Peyer's patch (tissue), 4 donors: Measurements from ENCODE around the gene P2RY1. TPM values are rescaled to one million over a fixed set of nuclear protein-coding genes. Genes with fewer than 3 reads are reported as not detected.
A peak's percentile ranks its signal among the peaks of the same experiment; 100 is the strongest.
"Not testable (repeated sequence)": the region's sequence is repeated elsewhere in the genome, so short reads cannot be mapped to it uniquely, and the experiment has no call there.

ENCODE experiments used
- DNase-seq, 3 donors: peaks; one replicate each; pipeline ENCODE4 v3.0.0-alpha.2; 2017 to 2019
- H3K27ac ChIP-seq, 4 donors: fragments of 200-600 bp; sonication (generic); one replicate each; pipeline ENCODE4 v1.5.1; 2016 to 2019
- H3K27me3 ChIP-seq, 2 donors: fragments of 200-600 bp; sonication (generic); one replicate each; pipeline ENCODE4 v1.5.1; 2019
- H3K36me3 ChIP-seq, 3 donors: fragments of 200-600 bp; sonication (generic); one replicate each; pipeline ENCODE4 v1.5.1; 2016 to 2019
- H3K4me1 ChIP-seq, 4 donors: fragments of 200-600 bp; sonication (generic); one replicate each; pipeline ENCODE4 v1.5.1; 2016 to 2019
- H3K4me3 ChIP-seq, 4 donors: fragments of 200-600 bp; sonication (generic); 1 replicate in 3 of 4; 2 replicates in 1 of 4; pipeline ENCODE4 v1.5.1; 2016 to 2019; ENCODE audit warnings: mild to moderate bottlenecking in 1 of 4
- H3K9me3 ChIP-seq, 4 donors: fragments of 200-600 bp; sonication (generic); one replicate each; pipeline ENCODE4 v1.5.1; 2016 to 2019; ENCODE audit warnings: mild to moderate bottlenecking in 1 of 4
- POLR2A ChIP-seq, 2 donors: fragments of 450-650 bp; IDR thresholded peaks; one replicate each; pipeline ENCODE4 v1.5.1; 2017; ENCODE audit warnings: antibody characterized with exemption in 2 of 2, mild to moderate bottlenecking in 2 of 2, moderate library complexity in 2 of 2
- total RNA-seq, 4 donors: library from RNA; depleted of rRNA; stranded (reverse); fragments of >200 nt; gene quantifications; one replicate each; pipeline ENCODE4 v1.1.0, GENCODE V29; 2016
- TF ChIP-seq, protein P1 (sequence below), 6 experiments: fragments of 450-650 bp in 4 of 6; fragments of 200-600 bp in 2 of 6; sonication (generic) in 1 of 6; IDR thresholded peaks; one replicate each; pipeline ENCODE4 v1.5.1; 2017 to 2019; ENCODE audit warnings: antibody characterized with exemption in 6 of 6, mild to moderate bottlenecking in 3 of 6, moderate library complexity in 1 of 6

Gene P2RY1
- total RNA-seq, 4 donors from 2014 or later, result 5.0 to 17.7 (median 13.0) TPM

DNA sequence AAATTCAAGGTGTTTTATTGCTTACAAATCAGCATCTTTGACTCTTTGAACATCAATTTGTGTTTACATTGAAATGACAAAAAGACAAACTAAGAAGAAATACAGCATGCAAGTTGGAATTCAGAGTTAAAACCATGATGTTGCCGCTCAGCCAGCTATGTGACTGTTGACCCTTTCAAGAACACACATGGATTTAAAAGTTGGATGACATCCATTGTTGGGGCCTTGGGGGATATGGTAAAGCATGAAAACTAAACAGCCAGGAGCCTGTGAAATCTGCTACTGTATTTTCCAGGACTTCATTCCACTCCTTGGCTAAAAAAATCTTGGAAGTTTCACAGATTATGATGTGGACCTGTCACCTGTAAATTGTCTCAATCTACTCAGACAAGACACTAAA is 4.6 kb downstream of the P2RY1 start:
- peaks cover 0 to 21% (median 0%) of the 10 kb centered on the region in 4 donors for H3K4me1 ChIP-seq
- H3K27me3 ChIP-seq, result no peaks in the 10 kb centered on the region
- no peak for DNase-seq
- no peaks in the 10 kb centered on the region for H3K36me3 ChIP-seq
- no peak for TF ChIP-seq POLR2A (IDR thresholded peaks at IDR 0.05)
- TF ChIP-seq, protein P1, sequence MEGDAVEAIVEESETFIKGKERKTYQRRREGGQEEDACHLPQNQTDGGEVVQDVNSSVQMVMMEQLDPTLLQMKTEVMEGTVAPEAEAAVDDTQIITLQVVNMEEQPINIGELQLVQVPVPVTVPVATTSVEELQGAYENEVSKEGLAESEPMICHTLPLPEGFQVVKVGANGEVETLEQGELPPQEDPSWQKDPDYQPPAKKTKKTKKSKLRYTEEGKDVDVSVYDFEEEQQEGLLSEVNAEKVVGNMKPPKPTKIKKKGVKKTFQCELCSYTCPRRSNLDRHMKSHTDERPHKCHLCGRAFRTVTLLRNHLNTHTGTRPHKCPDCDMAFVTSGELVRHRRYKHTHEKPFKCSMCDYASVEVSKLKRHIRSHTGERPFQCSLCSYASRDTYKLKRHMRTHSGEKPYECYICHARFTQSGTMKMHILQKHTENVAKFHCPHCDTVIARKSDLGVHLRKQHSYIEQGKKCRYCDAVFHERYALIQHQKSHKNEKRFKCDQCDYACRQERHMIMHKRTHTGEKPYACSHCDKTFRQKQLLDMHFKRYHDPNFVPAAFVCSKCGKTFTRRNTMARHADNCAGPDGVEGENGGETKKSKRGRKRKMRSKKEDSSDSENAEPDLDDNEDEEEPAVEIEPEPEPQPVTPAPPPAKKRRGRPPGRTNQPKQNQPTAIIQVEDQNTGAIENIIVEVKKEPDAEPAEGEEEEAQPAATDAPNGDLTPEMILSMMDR (IDR thresholded peaks at IDR 0.05), result no peak
- H3K4me3 ChIP-seq, result no peak overlapping the region
- H3K27ac ChIP-seq, result no peak overlapping the region
- no peaks in the 10 kb centered on the region for H3K9me3 ChIP-seq

DNA sequence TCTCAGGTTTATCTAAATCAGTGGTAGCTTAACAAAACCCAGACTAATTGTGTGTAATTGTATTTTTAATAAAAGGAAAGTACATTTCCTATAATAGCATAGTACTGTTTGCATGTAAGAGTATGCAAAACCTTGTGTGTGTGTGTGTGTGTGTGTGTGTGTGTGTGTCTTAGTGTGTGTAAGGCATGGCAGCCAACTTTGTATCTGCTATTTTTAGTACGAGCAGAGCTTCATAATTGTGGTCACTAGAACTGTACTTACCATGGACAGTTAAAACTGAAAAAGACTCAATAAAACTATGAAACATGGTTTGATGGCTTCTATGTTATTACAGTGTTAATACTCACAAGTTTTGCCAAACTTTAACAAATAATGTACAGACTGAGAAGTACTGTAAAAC is 6.2 kb downstream of the P2RY1 start:
- Histone ChIP-seq H3K27me3 (no peaks in the 10 kb centered on the region), H3K4me3 (no peak overlapping the region), H3K27ac (no peak overlapping the region), H3K36me3 (no peaks in the 10 kb centered on the region), H3K4me1 (peaks cover 0 to 21% (median 0%) of the 10 kb centered on the region in 4 donors), H3K9me3 (no peaks in the 10 kb centered on the region)
- no peak for TF ChIP-seq POLR2A (IDR thresholded peaks at IDR 0.05)
- TF ChIP-seq, protein P1 (IDR thresholded peaks at IDR 0.05), result no peak
- DNase-seq, result no peak

DNA sequence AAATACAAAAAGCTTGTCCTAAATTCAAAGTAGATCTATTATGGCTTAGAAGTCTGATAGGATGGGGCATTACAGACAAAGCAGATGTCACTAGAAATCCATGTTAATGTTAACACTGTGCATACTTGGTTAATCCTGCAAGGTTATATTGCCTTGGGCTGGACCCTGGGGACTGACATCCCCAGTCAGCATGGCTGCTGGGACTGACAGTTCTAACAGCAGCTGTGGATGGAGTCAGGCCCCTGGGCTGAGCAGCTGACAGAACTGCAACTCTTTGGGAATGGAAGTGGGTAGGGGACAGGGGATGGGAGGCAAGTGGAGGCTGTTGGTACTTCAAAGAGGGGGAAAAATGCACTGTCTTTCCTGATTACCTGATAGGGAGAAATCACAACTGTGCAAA is 7.5 kb downstream of the P2RY1 start:
- no peaks in the 10 kb centered on the region for H3K27me3 ChIP-seq
- H3K36me3 ChIP-seq, result no peaks in the 10 kb centered on the region
- peaks cover 0 to 21% (median 0%) of the 10 kb centered on the region in 4 donors for H3K4me1 ChIP-seq
- H3K4me3 ChIP-seq, result no peak overlapping the region
- DNase-seq, result no peak
- TF ChIP-seq, protein P1 (IDR thresholded peaks at IDR 0.05), result no peak
- no peak for TF ChIP-seq POLR2A (IDR thresholded peaks at IDR 0.05)
- H3K27ac ChIP-seq, result no peak overlapping the region
- peaks cover 0 to 9% (median 0%) of the 10 kb centered on the region in 4 donors for H3K9me3 ChIP-seq

DNA sequence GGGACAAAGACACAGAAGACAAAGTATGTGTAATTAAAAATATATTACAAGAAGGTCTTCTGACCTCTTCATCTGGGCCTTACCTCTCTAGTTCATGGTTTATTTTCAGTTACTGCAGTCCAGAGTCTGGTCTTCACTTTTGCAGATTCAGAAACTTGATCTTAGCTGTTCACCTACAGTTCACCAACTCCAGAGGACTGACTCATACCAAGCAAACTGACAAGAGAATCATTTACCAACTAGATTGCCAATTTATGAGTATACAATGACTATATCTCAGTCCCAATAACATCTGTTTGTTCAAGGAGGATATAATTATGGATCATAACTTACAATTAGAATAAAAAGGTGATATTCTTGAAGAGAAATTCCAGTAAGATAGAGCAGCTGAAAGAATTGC is 9.0 kb downstream of the P2RY1 start:
- Histone ChIP-seq H3K4me1 (peaks cover 0 to 21% (median 0%) of the 10 kb centered on the region in 4 donors), H3K36me3 (no peaks in the 10 kb centered on the region), H3K27me3 (no peaks in the 10 kb centered on the region), H3K9me3 (peaks cover 0 to 9% (median 0%) of the 10 kb centered on the region in 4 donors), H3K27ac (peak overlapping the region in 1 of 4 donors; percentile 2), H3K4me3 (no peak overlapping the region)
- no peak for DNase-seq
- TF ChIP-seq, protein P1 (IDR thresholded peaks at IDR 0.05), result no peak
- no peak for TF ChIP-seq POLR2A (IDR thresholded peaks at IDR 0.05)

DNA sequence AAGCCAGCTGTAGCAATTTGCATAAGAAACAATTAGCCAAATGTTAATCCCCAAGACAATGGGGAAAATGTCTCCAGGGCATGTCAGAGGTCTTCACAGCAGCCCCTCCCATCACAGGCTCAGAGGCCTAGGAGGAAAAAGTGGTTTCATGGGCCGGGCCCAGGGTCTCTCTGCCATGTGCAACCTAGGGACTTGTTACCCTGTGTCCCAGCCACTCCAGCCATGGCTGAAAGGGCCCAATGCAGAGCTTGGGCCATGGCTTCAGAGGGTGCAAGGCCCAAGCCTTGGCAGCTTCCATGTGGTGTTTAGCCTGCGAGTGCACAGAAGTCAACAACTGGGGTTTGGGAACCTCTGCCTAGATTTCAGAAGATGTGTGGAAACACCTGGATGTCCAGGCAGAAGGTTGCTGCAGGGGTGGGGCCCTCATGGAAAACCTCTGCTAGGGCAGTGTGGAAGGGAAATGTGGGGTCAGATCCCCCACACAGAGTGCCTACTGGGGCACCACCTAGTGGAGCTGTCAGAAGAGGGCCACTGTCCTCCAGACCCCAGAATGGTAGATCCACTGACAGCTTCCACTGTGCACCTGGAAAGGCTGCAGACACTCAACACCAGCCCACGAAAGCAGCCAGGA is 11.8 kb downstream of the P2RY1 start:
- not testable (repeated sequence) for H3K9me3 ChIP-seq, H3K27ac ChIP-seq, DNase-seq, H3K27me3 ChIP-seq, H3K36me3 ChIP-seq, H3K4me3 ChIP-seq
- peaks cover 0 to 13% (median 0%) of the 10 kb centered on the region in 4 donors for H3K4me1 ChIP-seq

DNA sequence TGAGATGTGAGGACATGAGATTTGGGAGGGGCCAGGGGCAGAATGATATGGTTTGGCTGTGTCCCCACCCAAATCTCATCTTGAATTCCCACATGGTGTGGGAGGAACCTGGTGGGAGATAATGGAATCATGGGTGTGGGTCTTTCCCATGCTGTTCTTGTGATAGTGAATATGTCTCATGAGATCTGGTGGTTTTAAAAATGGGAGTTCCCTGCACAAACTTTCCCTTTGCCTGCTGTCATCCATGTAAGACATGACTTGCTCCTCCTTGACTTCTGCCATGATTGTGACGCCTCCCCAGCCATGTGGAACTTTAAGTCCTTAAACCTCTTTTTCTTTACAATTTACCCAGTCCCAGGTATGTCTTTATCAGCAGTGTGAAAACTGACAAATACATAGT is 12.7 kb downstream of the P2RY1 start:
- peaks cover 0 to 11% (median 0%) of the 10 kb centered on the region in 4 donors for H3K4me1 ChIP-seq
- DNase-seq, H3K9me3 ChIP-seq, H3K4me3 ChIP-seq, H3K27me3 ChIP-seq, H3K27ac ChIP-seq, H3K36me3 ChIP-seq: not testable (repeated sequence)
